Liver (tissue), 9 donors: Measurements from ENCODE around the gene GCH1. TPM values are rescaled to one million over a fixed set of nuclear protein-coding genes. Genes with fewer than 3 reads are reported as not detected.

Experiments
- DNase-seq: peaks from one replicate; pipeline ENCODE4 v3.0.0-alpha.2; 2017; ENCODE audit warnings: low spot score
- H3K27ac ChIP-seq, 2 donors: one replicate each; pipeline ENCODE4 v1.7.0; 2013; ENCODE audit warnings: inconsistent platforms in 2 of 2, low read length in 2 of 2, control low read depth in 1 of 2, low read depth in 1 of 2, mild to moderate bottlenecking in 1 of 2
- H3K27me3 ChIP-seq, 4 donors: one replicate each; pipeline versions ENCODE4 v1.6.1 to v1.7.0; 2013; ENCODE audit warnings: low read length in 3 of 4, inconsistent platforms in 1 of 4, mild to moderate bottlenecking in 1 of 4, moderate library complexity in 1 of 4; ENCODE audit not compliant: control insufficient read depth in 4 of 4, insufficient read depth in 4 of 4
- H3K36me3 ChIP-seq, 4 donors: one replicate each; pipeline versions ENCODE4 v1.6.1 to v1.7.0; 2013; ENCODE audit warnings: low read length in 3 of 4, mild to moderate bottlenecking in 3 of 4, low read depth in 1 of 4, moderate library complexity in 1 of 4; ENCODE audit not compliant: control insufficient read depth in 4 of 4, insufficient read depth in 3 of 4
- H3K4me1 ChIP-seq, 4 donors: one replicate each; pipeline versions ENCODE4 v1.6.1 to v1.7.0; 2013; ENCODE audit warnings: low read length in 3 of 4, mild to moderate bottlenecking in 3 of 4, moderate library complexity in 1 of 4; ENCODE audit not compliant: control insufficient read depth in 4 of 4, insufficient read depth in 4 of 4
- H3K4me3 ChIP-seq, 3 donors: one replicate each; pipeline versions ENCODE4 v1.6.1 to v1.7.0; 2013; ENCODE audit warnings: low read length in 3 of 3, control low read depth in 1 of 3, low read depth in 1 of 3, mild to moderate bottlenecking in 1 of 3
- H3K9ac ChIP-seq, 2 donors: one replicate each; pipeline ENCODE4 v1.7.0; 2013; ENCODE audit warnings: low read length in 2 of 2, mild to moderate bottlenecking in 2 of 2, moderate library complexity in 2 of 2, control low read depth in 1 of 2, low read depth in 1 of 2
- H3K9me3 ChIP-seq, 4 donors: one replicate each; pipeline versions ENCODE4 v1.6.1 to v1.7.0; 2013; ENCODE audit warnings: low read length in 3 of 4; ENCODE audit not compliant: control insufficient read depth in 4 of 4
- EGR1 ChIP-seq, 2 donors: IDR thresholded peaks; 2 replicates each; pipeline ENCODE4 v1.6.1; 2016 to 2018; ENCODE audit warnings: antibody characterized with exemption in 2 of 2, low read depth in 2 of 2
- FOXA1 ChIP-seq: IDR thresholded peaks from 2 replicates; pipeline ENCODE4 v1.6.1; 2016; ENCODE audit warnings: antibody characterized with exemption
- FOXA2 ChIP-seq: IDR thresholded peaks from 2 replicates; pipeline ENCODE4 v1.6.1; 2016; ENCODE audit warnings: antibody characterized with exemption
- GABPA ChIP-seq, 2 donors: IDR thresholded peaks in 1 of 2; conservative IDR thresholded peaks in 1 of 2; 2 replicates each; pipeline ENCODE4 v1.6.1; 2016; ENCODE audit warnings: antibody characterized with exemption in 2 of 2, mild to moderate bottlenecking in 1 of 2, moderate library complexity in 1 of 2
- HNF4A ChIP-seq, 2 donors: conservative IDR thresholded peaks; 2 replicates each; pipeline ENCODE4 v1.6.1; 2016; ENCODE audit warnings: antibody characterized with exemption in 2 of 2, mild to moderate bottlenecking in 2 of 2
- HNF4G ChIP-seq: IDR thresholded peaks from 2 replicates; pipeline ENCODE4 v1.6.1; 2016; ENCODE audit warnings: antibody characterized with exemption
- JUND ChIP-seq, 2 donors: IDR thresholded peaks; 2 replicates each; pipeline ENCODE4 v1.6.1; 2016; ENCODE audit warnings: antibody characterized with exemption in 2 of 2
- NR2F2 ChIP-seq: IDR thresholded peaks from 2 replicates; pipeline ENCODE4 v1.6.1; 2016; ENCODE audit warnings: antibody characterized with exemption
- RAD21 ChIP-seq, 2 donors: IDR thresholded peaks; 2 replicates each; pipeline ENCODE4 v1.6.1; 2016; ENCODE audit warnings: antibody characterized with exemption in 2 of 2, mild to moderate bottlenecking in 2 of 2
- RXRA ChIP-seq, 2 donors: IDR thresholded peaks; 2 replicates each; pipeline ENCODE4 v1.6.1; 2017 to 2018; ENCODE audit warnings: antibody characterized with exemption in 2 of 2, mild to moderate bottlenecking in 1 of 2
- SP1 ChIP-seq: IDR thresholded peaks from 2 replicates; pipeline ENCODE4 v1.6.1; 2018; ENCODE audit warnings: antibody characterized with exemption, mild to moderate bottlenecking
- TAF1 ChIP-seq: conservative IDR thresholded peaks from 2 replicates; pipeline ENCODE4 v1.6.1; 2016; ENCODE audit warnings: antibody characterized with exemption, mild to moderate bottlenecking
- YY1 ChIP-seq: IDR thresholded peaks from 2 replicates; pipeline ENCODE4 v1.6.1; 2016; ENCODE audit warnings: antibody characterized with exemption, mild to moderate bottlenecking
- WGBS: extraction: QIAGEN DNeasy Blood & Tissue Kit; methylation state at CpG from one replicate; pipeline ENCODE4 v1.1.7; 2013; 5-methylcytosine and 5-hydroxymethylcytosine counted together
- polyA plus RNA-seq, 2 donors: library from polyadenylated mRNA; stranded (reverse) in 1 of 2; unstranded in 1 of 2; fragments of 200-250 nt in 1 of 2; fragments of >200 nt in 1 of 2; fragmentation: Nextera tagmentation in 1 of 2; extraction: Ambion mirVana in 1 of 2; gene quantifications; one replicate each; pipeline versions ENCODE4 v1.2.1 to v1.2.3, GENCODE V29; 2013 to 2015
- total RNA-seq, 2 donors: library from RNA; depleted of rRNA; stranded (reverse); fragments of >200 nt; gene quantifications; one replicate each; pipeline ENCODE4 v1.2.3, GENCODE V29; 2014
- TF ChIP-seq, protein P1 (sequence below): IDR thresholded peaks from 2 replicates; pipeline ENCODE4 v1.6.1; 2016; ENCODE audit warnings: antibody characterized with exemption
- TF ChIP-seq, protein P2 (sequence below): IDR thresholded peaks from 2 replicates; pipeline ENCODE4 v1.6.1; 2016; ENCODE audit warnings: antibody characterized with exemption, mild to moderate bottlenecking
- TF ChIP-seq, protein P3 (sequence below): fragments of 150-350 bp; IDR thresholded peaks from 2 replicates; pipeline ENCODE4 v1.5.1; 2017; ENCODE audit warnings: improper control_type of control experiment, low read depth, low read length; ENCODE audit not compliant: missing input control
- TF ChIP-seq, protein P4 (sequence below): IDR thresholded peaks from 2 replicates; pipeline ENCODE4 v1.6.1; 2016; ENCODE audit warnings: antibody characterized with exemption
- TF ChIP-seq, protein P5 (sequence below): IDR thresholded peaks from 2 replicates; pipeline ENCODE4 v1.6.1; 2016; ENCODE audit warnings: antibody characterized with exemption
- donor health status: healthy.
- donor health status: healthy.
- donor health status: healthy.
- donor health status: healthy.
- donor health status: healthy.

Gene GCH1
- total and polyA plus RNA-seq, 4 donors = 19.7 to 60.0 (median 37.0) TPM

DNA sequence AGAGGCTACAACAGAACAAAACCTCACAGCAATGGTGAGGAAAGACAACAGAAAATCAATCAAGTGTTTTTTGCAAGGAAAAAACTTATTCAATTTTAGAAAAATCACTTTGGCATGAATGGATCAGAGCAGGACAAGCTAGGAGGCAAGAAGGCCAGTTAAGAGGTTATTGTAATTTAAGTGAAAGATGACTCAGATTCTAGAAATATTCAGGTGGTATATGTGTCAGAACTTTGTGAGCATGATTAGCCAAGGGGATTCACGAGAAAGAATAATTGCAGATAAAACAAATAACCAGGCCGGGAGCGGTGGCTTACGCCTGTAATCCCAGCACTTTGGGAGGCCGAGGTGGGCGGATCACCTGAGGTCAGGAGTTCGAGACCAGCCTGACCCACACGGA is 12.7 kb downstream of the GCH1 start:
- WGBS = 89% methylated on average over 8 of the region's 8 CpGs
- Histone ChIP-seq H3K4me3 (no peak overlapping the region), H3K9ac (no peak overlapping the region), H3K27ac (no peak overlapping the region), H3K9me3 (no peaks in the 10 kb centered on the region), H3K4me1 (peaks cover 0 to 22% (median 7%) of the 10 kb centered on the region in 4 donors), H3K36me3 (peaks cover 0 to 2% (median 0%) of the 10 kb centered on the region in 4 donors), H3K27me3 (no peaks in the 10 kb centered on the region)
- TF ChIP-seq, protein P1, sequence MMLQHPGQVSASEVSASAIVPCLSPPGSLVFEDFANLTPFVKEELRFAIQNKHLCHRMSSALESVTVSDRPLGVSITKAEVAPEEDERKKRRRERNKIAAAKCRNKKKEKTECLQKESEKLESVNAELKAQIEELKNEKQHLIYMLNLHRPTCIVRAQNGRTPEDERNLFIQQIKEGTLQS = no peak
- TF ChIP-seq, protein P2, sequence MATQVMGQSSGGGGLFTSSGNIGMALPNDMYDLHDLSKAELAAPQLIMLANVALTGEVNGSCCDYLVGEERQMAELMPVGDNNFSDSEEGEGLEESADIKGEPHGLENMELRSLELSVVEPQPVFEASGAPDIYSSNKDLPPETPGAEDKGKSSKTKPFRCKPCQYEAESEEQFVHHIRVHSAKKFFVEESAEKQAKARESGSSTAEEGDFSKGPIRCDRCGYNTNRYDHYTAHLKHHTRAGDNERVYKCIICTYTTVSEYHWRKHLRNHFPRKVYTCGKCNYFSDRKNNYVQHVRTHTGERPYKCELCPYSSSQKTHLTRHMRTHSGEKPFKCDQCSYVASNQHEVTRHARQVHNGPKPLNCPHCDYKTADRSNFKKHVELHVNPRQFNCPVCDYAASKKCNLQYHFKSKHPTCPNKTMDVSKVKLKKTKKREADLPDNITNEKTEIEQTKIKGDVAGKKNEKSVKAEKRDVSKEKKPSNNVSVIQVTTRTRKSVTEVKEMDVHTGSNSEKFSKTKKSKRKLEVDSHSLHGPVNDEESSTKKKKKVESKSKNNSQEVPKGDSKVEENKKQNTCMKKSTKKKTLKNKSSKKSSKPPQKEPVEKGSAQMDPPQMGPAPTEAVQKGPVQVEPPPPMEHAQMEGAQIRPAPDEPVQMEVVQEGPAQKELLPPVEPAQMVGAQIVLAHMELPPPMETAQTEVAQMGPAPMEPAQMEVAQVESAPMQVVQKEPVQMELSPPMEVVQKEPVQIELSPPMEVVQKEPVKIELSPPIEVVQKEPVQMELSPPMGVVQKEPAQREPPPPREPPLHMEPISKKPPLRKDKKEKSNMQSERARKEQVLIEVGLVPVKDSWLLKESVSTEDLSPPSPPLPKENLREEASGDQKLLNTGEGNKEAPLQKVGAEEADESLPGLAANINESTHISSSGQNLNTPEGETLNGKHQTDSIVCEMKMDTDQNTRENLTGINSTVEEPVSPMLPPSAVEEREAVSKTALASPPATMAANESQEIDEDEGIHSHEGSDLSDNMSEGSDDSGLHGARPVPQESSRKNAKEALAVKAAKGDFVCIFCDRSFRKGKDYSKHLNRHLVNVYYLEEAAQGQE = no peak
- TF ChIP-seq NR2F2 = no peak
- TF ChIP-seq GABPA (IDR thresholded peaks at IDR 0.05 in 1 of 2, conservative IDR thresholded peaks at IDR 0.05 in 1 of 2) = no peak
- TF ChIP-seq JUND (IDR thresholded peaks at IDR 0.05) = no peak
- no peak for TF ChIP-seq YY1
- TF ChIP-seq TAF1 = no peak
- no peak for TF ChIP-seq SP1
- TF ChIP-seq RAD21 (IDR thresholded peaks at IDR 0.05) = no peak
- TF ChIP-seq, protein P3, sequence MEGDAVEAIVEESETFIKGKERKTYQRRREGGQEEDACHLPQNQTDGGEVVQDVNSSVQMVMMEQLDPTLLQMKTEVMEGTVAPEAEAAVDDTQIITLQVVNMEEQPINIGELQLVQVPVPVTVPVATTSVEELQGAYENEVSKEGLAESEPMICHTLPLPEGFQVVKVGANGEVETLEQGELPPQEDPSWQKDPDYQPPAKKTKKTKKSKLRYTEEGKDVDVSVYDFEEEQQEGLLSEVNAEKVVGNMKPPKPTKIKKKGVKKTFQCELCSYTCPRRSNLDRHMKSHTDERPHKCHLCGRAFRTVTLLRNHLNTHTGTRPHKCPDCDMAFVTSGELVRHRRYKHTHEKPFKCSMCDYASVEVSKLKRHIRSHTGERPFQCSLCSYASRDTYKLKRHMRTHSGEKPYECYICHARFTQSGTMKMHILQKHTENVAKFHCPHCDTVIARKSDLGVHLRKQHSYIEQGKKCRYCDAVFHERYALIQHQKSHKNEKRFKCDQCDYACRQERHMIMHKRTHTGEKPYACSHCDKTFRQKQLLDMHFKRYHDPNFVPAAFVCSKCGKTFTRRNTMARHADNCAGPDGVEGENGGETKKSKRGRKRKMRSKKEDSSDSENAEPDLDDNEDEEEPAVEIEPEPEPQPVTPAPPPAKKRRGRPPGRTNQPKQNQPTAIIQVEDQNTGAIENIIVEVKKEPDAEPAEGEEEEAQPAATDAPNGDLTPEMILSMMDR = no peak
- no peak for TF ChIP-seq FOXA2
- no peak for TF ChIP-seq RXRA (IDR thresholded peaks at IDR 0.05)
- no peak for TF ChIP-seq HNF4G
- no peak for TF ChIP-seq HNF4A (conservative IDR thresholded peaks at IDR 0.05)
- TF ChIP-seq, protein P4, sequence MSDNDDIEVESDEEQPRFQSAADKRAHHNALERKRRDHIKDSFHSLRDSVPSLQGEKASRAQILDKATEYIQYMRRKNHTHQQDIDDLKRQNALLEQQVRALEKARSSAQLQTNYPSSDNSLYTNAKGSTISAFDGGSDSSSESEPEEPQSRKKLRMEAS = no peak
- no peak for TF ChIP-seq FOXA1
- no peak for TF ChIP-seq EGR1 (IDR thresholded peaks at IDR 0.05; ENCODE audit: low read depth in 2 of 2)
- DNase-seq = no peak

DNA sequence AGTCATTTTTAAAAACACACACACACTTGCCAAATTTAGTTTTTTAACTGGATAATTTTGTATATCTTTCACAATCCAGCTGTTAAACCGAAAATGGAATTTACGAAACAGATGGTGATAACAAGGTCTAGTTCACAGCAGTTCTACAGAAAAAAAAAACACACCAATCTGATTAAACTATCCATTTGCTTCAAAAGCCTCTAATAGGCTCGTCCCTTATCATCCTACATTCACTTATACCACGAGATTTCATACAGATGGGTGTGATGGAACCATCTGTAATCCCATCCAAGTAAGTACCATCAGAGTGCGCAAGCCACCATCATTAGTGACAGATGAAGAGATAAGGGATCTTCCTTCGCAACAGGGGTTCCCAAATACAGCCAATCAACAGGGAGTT is 20.1 kb downstream of the GCH1 start:
- no peaks in the 10 kb centered on the region for H3K9me3 ChIP-seq
- peak overlapping the region in 1 of 2 donors; percentile 51 for H3K9ac ChIP-seq
- H3K36me3 ChIP-seq = peaks cover 0 to 3% (median 0%) of the 10 kb centered on the region in 4 donors
- H3K27ac ChIP-seq = peak overlapping the region; percentile 11 to 87
- H3K27me3 ChIP-seq = no peaks in the 10 kb centered on the region
- peaks cover 0 to 24% (median 10%) of the 10 kb centered on the region in 4 donors for H3K4me1 ChIP-seq
- no peak overlapping the region for H3K4me3 ChIP-seq
- 54% methylated on average over 6 of the region's 6 CpGs for WGBS
- DNase-seq = no peak
- TF ChIP-seq GABPA (IDR thresholded peaks at IDR 0.05 in 1 of 2, conservative IDR thresholded peaks at IDR 0.05 in 1 of 2) (no peak), SP1 (no peak), JUND (IDR thresholded peaks at IDR 0.05) (no peak), FOXA2 (no peak), YY1 (no peak), HNF4G (no peak)
- TF ChIP-seq, protein P3 = no peak
- TF ChIP-seq, protein P4 = no peak
- TF ChIP-seq, protein P5, sequence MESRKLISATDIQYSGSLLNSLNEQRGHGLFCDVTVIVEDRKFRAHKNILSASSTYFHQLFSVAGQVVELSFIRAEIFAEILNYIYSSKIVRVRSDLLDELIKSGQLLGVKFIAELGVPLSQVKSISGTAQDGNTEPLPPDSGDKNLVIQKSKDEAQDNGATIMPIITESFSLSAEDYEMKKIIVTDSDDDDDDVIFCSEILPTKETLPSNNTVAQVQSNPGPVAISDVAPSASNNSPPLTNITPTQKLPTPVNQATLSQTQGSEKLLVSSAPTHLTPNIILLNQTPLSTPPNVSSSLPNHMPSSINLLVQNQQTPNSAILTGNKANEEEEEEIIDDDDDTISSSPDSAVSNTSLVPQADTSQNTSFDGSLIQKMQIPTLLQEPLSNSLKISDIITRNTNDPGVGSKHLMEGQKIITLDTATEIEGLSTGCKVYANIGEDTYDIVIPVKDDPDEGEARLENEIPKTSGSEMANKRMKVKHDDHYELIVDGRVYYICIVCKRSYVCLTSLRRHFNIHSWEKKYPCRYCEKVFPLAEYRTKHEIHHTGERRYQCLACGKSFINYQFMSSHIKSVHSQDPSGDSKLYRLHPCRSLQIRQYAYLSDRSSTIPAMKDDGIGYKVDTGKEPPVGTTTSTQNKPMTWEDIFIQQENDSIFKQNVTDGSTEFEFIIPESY = no peak
- TF ChIP-seq, protein P2 = no peak
